ENCODE measurements around the gene DES. TPM values are rescaled to one million over a fixed set of nuclear protein-coding genes. Genes with fewer than 3 reads are reported as not detected.

The DES gene
- total RNA-seq, 1 experiment from 2014 or later: not detected

DNA sequence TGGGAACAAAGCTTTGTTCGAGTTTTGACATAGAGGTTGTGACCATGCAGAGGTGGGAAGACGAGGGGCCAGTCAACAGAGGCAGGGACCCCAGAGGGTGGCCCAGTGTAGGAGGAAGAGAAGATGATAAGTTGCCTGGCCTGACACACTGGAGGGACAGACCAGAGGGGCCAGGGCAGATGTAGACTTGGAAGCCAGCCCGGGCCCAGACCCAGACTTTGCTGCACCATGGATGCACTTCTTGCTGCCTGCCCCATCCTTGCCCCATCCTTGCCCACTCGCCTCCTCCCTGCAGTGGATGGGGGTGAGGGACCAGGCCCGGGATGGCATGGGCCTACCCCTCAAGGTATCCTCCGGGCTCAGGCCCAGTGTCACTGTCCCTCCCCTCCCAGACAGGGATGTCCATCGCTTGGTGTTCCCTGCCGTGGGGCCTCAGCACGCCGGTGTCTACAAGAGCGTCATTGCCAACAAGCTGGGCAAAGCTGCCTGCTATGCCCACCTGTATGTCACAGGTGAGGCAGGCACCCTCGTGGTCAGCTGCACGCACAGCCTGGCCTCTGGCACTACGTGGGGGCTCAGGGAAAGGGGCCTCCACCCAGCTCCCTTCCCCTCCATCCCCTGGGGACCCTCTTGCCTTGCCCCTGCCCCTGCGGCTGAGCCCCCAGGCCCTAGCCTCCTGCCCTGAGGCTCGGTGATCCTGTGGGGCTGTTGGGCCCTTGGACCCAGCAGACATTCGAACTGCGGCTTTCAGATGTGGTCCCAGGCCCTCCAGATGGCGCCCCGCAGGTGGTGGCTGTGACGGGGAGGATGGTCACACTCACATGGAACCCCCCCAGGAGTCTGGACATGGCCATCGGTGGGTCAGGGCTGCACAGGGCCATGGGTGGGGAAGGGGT is 53.5 kb downstream of the DES start:
- DNase-seq: no peak
- Mint-ChIP-seq H3K4me3 (ENCODE audit: unreplicated experiment) (no peak overlapping the region), H3K9me3 (ENCODE audit: unreplicated experiment) (no peaks in the 10 kb centered on the region), H3K4me1 (ENCODE audit: low read depth, unreplicated experiment) (no peaks in the 10 kb centered on the region), H3K27ac (ENCODE audit: unreplicated experiment) (no peak overlapping the region), H3K36me3 (ENCODE audit: insufficient read depth, unreplicated experiment) (no peaks in the 10 kb centered on the region), H3K27me3 (ENCODE audit: insufficient read depth, unreplicated experiment) (no peaks in the 10 kb centered on the region)
- TF ChIP-seq, protein P1, sequence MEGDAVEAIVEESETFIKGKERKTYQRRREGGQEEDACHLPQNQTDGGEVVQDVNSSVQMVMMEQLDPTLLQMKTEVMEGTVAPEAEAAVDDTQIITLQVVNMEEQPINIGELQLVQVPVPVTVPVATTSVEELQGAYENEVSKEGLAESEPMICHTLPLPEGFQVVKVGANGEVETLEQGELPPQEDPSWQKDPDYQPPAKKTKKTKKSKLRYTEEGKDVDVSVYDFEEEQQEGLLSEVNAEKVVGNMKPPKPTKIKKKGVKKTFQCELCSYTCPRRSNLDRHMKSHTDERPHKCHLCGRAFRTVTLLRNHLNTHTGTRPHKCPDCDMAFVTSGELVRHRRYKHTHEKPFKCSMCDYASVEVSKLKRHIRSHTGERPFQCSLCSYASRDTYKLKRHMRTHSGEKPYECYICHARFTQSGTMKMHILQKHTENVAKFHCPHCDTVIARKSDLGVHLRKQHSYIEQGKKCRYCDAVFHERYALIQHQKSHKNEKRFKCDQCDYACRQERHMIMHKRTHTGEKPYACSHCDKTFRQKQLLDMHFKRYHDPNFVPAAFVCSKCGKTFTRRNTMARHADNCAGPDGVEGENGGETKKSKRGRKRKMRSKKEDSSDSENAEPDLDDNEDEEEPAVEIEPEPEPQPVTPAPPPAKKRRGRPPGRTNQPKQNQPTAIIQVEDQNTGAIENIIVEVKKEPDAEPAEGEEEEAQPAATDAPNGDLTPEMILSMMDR (IDR thresholded peaks at IDR 0.05; ENCODE audit: insufficient read depth in 1 of 2, low read depth in 1 of 2, low read length in 1 of 2, severe bottlenecking in 1 of 2, unreplicated experiment in 1 of 2): no peak
- H3K36me3 ChIP-seq (ENCODE audit: control insufficient read depth, insufficient read depth, low read length): no peaks in the 10 kb centered on the region
- no peaks in the 10 kb centered on the region for H3K27me3 ChIP-seq (replicated peaks; ENCODE audit: control insufficient read depth, insufficient read depth, low read length)
- no peak overlapping the region for H3K4me3 ChIP-seq (ENCODE audit: low read depth, low read length)
- POLR2A ChIA-PET: no interaction called here
- intact Hi-C loops (cut with micrococcal nuclease; ENCODE audit: unreplicated experiment): no loop called here
- BruUV-seq (replicated peaks): no TSS peak
- no peaks in the 10 kb centered on the region for H3K9me3 ChIP-seq
- CTCF ChIA-PET: interaction anchor here (1.0 to 1.3 kb wide), 2 partner anchors 38 to 58 kb away, joined by 3 to 5 read pairs; no protein-coding TSS in a partner anchor
- H3K4me1 ChIP-seq: no peaks in the 10 kb centered on the region

DNA sequence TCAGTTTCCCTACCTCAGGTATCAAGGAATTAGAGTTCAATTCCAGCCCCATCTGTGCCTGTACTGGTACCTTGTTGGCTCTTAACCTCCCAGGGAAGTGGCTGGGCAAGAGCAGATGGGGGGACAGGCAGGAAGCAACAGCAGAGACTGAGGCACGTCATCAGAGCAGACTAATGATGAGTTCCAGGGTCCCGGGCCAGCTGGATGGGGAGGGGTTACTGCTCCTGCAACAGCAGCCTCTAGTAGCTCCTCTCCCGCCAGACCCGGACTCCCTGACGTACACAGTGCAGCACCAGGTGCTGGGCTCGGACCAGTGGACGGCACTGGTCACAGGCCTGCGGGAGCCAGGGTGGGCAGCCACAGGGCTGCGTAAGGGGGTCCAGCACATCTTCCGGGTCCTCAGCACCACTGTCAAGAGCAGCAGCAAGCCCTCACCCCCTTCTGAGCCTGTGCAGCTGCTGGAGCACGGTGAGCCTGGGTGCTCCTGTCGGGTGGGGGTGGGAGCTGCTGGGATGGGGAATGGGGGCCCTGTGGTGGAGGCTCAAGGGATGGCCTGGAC is 54.5 kb downstream of the DES start:
- H3K4me1 ChIP-seq: no peaks in the 10 kb centered on the region
- Mint-ChIP-seq H3K9me3 (ENCODE audit: unreplicated experiment) (no peaks in the 10 kb centered on the region), H3K36me3 (ENCODE audit: insufficient read depth, unreplicated experiment) (no peaks in the 10 kb centered on the region), H3K4me3 (ENCODE audit: unreplicated experiment) (no peak overlapping the region), H3K27me3 (ENCODE audit: insufficient read depth, unreplicated experiment) (no peaks in the 10 kb centered on the region), H3K4me1 (ENCODE audit: low read depth, unreplicated experiment) (no peaks in the 10 kb centered on the region), H3K27ac (ENCODE audit: unreplicated experiment) (no peak overlapping the region)
- TF ChIP-seq, protein P1 (IDR thresholded peaks at IDR 0.05; ENCODE audit: insufficient read depth in 1 of 2, low read depth in 1 of 2, low read length in 1 of 2, severe bottlenecking in 1 of 2, unreplicated experiment in 1 of 2): no peak
- no peaks in the 10 kb centered on the region for H3K9me3 ChIP-seq
- intact Hi-C loops (cut with micrococcal nuclease; ENCODE audit: unreplicated experiment): no loop called here
- H3K27me3 ChIP-seq (replicated peaks; ENCODE audit: control insufficient read depth, insufficient read depth, low read length): no peaks in the 10 kb centered on the region
- DNase-seq: no peak
- ChIA-PET POLR2A (interaction anchor here (0.5 kb wide), 1 partner anchor 26 kb away, joined by 3 read pairs; the partner anchor contains the start of gene GMPPA), CTCF (no interaction called here)
- no TSS peak for BruUV-seq (replicated peaks)
- H3K4me3 ChIP-seq (ENCODE audit: low read depth, low read length): no peak overlapping the region
- H3K36me3 ChIP-seq (ENCODE audit: control insufficient read depth, insufficient read depth, low read length): no peaks in the 10 kb centered on the region

DNA sequence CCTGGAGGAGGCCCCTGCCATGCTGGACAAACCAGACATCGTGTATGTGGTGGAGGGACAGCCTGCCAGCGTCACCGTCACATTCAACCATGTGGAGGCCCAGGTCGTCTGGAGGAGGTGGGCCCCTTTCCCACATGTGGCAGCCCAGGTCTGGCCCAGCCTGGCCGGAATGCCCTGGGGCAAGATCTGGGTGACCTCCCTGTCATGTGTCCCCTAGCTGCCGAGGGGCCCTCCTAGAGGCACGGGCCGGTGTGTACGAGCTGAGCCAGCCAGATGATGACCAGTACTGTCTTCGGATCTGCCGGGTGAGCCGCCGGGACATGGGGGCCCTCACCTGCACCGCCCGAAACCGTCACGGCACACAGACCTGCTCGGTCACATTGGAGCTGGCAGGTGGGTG is 55.3 kb downstream of the DES start:
- CTCF ChIA-PET: interaction anchor here (0.7 to 1.0 kb wide), 4 partner anchors 14 to 162 kb away, joined by 3 to 6 read pairs (median 5); no protein-coding TSS in a partner anchor
- no TSS peak for BruUV-seq (replicated peaks)
- TF ChIP-seq, protein P1 (IDR thresholded peaks at IDR 0.05; ENCODE audit: insufficient read depth in 1 of 2, low read depth in 1 of 2, low read length in 1 of 2, severe bottlenecking in 1 of 2, unreplicated experiment in 1 of 2): no peak
- Mint-ChIP-seq H3K4me1 (ENCODE audit: low read depth, unreplicated experiment) (no peaks in the 10 kb centered on the region), H3K9me3 (ENCODE audit: unreplicated experiment) (no peaks in the 10 kb centered on the region), H3K36me3 (ENCODE audit: insufficient read depth, unreplicated experiment) (no peaks in the 10 kb centered on the region), H3K4me3 (ENCODE audit: unreplicated experiment) (no peak overlapping the region), H3K27ac (ENCODE audit: unreplicated experiment) (no peak overlapping the region), H3K27me3 (ENCODE audit: insufficient read depth, unreplicated experiment) (no peaks in the 10 kb centered on the region)
- no peak overlapping the region for H3K4me3 ChIP-seq (ENCODE audit: low read depth, low read length)
- H3K36me3 ChIP-seq (ENCODE audit: control insufficient read depth, insufficient read depth, low read length): no peaks in the 10 kb centered on the region
- intact Hi-C loops (cut with micrococcal nuclease; ENCODE audit: unreplicated experiment): no loop called here
- H3K4me1 ChIP-seq: no peaks in the 10 kb centered on the region
- DNase-seq: no peak
- no peaks in the 10 kb centered on the region for H3K9me3 ChIP-seq
- no peaks in the 10 kb centered on the region for H3K27me3 ChIP-seq (replicated peaks; ENCODE audit: control insufficient read depth, insufficient read depth, low read length)
- POLR2A ChIA-PET: no interaction called here
